Activated T-helper 9 cell treated with anti-CD3 and anti-CD28 coated beads, Interleukin-2, amount 50 U/mL, for 16 hours (primary cell): ENCODE data around the gene YY2.

Experiments used
- DNase-seq: peaks from one replicate; pipeline ENCODE4 v3.0.0-alpha.2; 2020; ENCODE audit warnings: low read depth

Gene YY2

GRCh38 chrX:21875013-21875412, 19.2 kb downstream of the YY2 start:
- DNase-seq, result no peak

GRCh38 chrX:21881881-21882574, 26.2 kb downstream of the YY2 start:
- no peak for DNase-seq

- no peak for DNase-seq
Measured at GRCh38 chrX:21883258-21883657, 27.5 kb downstream of the YY2 start.

GRCh38 chrX:21885568-21885967, 29.8 kb downstream of the YY2 start:
- no peak for DNase-seq

- no peak for DNase-seq
Measured at GRCh38 chrX:21905313-21905712, 49.5 kb downstream of the YY2 start.

- no peak for DNase-seq
Measured at GRCh38 chrX:21905953-21906352, 50.2 kb downstream of the YY2 start.

- DNase-seq, result no peak
Measured at GRCh38 chrX:21907260-21907659, 51.5 kb downstream of the YY2 start.
